ENCODE data around the gene SYF2.
A peak's percentile ranks its signal among the peaks of the same experiment; 100 is the strongest.
"Not testable (repeated sequence)": the region's sequence is repeated elsewhere in the genome, so short reads cannot be mapped to it uniquely, and the experiment has no call there.

Gene SYF2

DNA sequence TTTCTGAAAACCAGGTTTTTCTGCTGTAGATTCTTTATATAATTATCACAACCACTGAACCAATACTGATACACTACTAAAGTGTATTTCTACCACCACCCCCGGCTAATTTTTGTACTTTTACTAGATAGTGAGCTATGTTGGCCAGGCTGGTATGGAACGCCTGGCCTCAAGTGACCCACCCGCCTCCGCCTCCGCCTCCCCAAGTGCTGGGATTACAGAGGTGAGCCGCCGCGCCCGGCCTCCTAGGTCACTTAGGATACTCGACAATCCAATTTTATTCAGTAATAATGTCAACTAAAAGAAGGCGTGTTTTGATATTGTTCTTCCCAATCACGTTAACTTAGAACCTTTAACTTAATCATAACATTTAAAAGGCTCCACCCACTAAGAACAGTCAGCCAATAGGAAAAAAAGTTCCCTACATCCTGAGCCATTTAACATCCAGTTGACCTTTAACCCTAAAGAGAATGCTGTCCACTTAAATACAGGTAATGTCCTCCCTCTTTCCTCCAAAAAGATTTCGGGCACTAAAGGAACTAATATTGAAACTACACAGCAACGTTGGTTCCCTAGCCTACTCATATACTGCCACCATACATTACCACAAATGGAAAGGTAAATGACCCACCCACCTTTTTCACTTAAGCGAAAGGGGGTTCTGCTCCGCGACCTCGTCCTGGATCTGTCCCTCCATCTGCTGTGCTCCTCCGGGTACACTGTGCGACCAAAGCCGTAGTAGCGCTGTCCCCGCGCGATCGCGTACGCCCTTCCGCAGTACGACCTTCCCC, 13.7 kb upstream of the SYF2 start:
- no peak for DNase-seq

DNA sequence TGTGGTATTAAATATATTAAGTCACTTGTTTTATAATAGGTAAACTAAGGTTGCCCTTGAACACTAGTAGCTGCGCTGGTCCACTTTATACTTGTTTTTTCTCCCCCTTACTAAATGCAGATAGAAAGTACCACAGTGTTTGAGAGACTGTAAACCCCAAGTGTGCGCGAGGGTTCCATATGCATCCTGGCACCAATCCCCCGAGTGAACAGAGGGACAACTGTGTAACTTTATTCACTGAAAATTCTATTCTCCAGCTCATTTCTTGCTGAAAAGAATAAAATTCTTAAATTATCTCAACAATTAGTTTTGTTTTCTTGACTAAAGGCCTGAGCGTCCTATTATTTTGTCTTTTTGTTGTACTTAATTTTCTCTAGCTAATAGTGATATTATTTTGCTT, 13.1 kb upstream of the SYF2 start:
- no peak for DNase-seq

DNA sequence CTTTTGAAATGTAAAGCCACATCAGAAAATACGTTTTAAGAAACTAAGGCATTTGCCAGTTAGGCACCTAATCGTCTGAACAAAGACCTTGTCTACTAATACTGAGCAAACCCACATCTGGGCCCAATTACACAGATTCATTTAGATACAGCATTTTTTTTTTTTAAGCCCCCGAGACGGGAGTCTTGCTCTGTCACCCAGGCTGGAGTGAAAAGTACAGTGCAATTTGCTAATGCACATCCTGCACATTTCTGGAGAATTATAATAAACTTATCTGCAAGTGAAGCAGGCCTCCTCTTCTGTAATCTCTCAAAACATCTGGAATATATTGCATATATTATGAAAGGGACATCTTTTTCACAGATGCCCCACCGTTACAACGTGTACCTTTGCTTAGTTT, 11.6 kb upstream of the SYF2 start:
- DNase-seq, result no peak

DNA sequence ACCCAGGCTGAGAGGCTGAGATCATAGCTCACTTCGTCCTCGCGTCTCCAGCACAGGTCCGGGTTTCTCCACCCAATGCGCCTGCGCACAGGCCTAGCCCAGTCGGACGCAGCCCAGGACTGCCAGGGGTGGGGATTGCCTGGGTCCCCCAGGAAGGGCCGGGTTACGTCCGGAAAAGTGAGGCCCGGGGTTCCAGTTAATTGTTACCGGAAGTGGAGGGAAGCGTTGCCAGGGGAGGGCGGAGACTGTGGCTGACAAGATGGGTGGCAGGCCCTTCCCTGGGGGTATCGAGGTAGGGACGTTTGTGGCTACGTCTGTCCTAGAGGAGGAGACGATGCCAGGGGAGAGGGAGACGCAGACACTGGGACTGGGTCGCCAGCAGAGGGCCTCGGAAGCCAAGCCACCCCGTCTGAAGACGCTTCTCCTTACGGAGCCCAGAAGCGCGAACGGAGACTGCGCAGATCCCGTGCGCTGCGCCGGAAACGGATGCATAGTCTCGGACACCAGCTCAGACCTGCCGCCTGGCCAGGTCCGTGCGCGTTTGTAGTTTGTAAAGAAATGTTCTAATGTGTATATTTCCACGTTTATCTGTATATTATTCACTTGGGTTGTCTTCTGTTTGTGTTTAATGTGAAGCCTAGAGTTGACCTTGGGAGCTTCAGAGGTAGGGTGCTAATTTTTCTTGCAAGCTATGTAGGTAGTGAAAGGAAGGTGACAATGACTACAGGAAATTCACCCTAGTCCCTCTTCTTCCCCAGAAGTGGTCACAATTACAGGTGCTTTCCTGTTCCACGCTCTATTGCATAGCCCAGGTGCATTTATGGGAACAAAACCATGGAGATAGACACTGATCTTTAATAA, 7.6 kb upstream of the SYF2 start:
- peak; percentile 69 for DNase-seq

DNA sequence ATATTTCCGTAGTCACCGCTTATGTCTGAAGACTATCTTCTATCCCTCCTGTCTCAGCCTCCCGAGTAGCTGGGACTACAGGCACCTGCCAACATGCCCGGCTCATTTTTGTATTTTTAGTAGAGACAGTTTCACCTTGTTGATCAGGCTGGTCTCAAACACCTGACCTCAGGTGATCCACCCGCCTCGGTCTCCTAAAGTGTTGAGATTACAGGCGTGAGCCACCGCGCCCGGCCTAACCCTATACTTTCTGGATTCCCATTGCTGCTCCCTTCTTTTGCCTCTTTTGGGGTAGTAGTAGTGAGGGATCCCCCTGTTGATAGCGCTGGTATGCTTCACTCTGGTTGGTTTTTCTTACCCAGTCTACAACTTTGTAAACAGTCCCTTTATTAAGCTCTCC, 5.7 kb upstream of the SYF2 start:
- no peak for DNase-seq

DNA sequence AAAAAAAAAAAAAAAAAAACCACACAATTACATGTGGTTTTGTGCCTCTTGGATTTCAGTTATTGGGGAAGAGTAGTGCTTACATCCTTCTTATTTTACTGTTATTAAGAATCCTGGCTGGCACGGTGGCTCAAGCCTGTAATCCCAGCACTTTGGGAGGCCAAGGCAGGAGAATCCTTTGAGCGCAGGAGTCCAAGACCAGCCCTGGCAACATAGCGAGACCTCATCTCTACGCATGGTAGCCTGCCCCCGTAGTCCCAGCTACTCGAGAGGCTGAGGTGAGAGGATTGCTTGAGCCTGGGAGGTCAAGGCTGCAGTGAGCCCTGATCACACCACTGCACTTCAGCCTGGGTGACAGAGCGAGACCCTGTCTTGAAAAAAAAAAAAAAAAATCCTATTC, 4.0 kb upstream of the SYF2 start:
- not testable (repeated sequence) for DNase-seq

DNA sequence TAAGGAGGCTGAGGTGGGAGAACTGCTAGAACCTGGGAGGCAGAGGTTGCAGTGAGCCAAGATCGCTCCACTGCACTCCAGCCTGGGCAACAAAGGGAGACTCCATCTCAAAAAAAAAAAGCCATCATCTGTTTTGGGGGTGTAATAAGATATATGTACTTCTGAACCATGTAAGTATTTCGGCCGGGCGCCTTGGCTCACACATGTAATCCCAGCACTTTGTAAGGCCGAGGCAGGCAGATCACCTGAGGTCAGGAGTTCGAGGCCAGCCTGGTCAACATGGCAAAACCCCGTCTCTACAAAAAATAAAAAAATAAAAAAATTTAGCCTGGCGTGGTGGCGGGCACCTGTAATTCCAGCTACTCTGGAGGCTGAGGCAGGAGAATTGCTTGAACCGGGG, 3.1 kb upstream of the SYF2 start:
- DNase-seq, result not testable (repeated sequence)

DNA sequence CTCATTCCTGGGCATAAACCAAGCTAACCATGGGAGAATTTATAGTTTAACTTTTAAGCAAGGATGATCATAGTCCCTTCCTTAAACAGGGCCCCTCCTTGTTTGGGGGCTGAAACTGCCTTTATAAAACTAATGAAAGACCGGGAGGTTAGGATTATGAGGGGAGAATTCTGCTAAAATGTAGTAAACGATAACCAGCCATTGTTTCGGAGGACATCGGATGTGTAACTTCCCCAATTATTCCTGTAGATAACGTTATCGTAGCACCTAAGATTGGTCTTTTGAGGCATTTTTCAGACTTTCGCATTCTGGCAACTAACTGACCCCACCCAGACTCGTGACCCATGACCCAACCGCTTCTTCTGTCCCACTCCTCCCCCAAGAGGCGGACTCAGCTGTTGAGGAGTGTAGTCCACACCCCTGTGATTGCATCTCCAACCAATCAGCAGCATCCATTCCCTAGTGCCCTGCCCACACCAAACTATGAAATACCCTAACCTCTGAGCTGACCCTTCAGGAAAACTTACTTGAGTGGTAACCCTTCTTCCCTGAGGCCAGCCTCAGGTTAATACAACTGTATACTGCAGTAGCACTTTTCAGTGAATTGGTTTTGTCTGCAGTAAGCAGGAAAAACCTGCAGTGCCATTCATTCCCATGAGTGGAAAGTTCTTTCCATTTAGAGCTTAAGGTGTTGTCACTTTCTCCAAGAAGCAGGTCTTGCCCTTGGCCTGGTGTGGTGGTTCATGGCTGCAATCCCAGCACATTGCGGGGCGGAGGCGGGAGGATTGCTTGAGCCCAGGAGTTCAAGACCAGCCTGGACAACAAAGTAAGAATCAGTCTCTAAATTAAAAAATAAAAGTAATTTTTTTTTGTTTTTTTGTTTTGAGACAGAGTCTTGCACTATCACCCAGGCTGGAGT, 823 bp upstream of the SYF2 start:
- no peak for DNase-seq

DNA sequence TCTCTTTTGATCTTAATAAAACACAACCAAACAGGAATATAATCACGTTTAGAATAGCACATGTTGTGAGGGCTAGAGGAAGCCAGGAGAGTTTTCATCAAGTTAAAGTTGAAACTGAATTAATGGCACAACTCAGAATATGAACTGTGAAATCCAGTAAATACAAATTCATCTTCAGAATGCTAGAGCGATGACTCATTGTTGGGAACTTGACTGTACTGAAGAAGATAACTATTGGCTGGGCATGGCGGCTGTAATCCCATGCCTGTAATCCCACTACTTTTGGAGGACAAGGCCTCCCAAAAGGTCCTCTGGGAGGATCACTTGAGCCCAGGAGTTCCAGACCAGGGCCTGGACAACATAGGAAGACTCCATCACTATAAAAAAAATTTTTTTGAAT, 8.8 kb downstream of the SYF2 start:
- no peak for DNase-seq

DNA sequence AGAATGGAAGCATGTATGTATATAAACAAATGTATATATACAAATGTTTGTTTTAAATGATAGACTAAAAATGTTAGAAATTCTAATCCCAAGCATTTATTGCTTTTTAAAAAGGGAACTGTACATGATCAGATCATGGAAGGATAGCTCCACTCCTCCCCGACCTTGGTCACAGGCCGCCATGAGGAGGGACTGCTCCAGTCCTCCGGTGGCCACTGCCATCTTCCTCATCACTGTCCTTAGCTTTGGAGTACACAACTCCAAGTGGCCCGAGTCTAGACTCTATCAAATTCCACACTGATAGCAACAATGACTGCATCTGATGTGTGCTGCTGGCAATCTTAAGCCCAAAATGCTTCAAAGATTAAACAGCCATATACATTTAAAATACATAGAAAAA, 9.7 kb downstream of the SYF2 start:
- DNase-seq, result no peak

DNA sequence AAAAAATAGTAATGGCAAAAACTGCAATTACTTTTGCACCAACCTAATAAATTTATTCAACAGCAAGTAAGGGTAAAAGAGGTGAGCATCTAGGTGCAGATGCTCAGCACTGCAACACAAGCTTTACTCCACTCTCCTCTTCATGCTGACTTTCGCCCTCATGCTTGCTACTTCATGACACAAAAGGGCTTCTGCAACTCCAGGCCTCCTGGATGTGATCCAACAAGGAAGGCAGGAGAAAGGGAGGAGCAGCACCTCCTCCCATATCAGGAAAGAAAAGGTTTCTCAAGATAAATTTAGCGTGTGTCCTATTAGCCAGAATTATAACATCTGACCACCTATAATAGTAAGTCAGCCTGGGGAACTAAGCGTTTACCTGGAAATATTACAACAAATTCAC, 11.6 kb downstream of the SYF2 start:
- DNase-seq, result no peak

DNA sequence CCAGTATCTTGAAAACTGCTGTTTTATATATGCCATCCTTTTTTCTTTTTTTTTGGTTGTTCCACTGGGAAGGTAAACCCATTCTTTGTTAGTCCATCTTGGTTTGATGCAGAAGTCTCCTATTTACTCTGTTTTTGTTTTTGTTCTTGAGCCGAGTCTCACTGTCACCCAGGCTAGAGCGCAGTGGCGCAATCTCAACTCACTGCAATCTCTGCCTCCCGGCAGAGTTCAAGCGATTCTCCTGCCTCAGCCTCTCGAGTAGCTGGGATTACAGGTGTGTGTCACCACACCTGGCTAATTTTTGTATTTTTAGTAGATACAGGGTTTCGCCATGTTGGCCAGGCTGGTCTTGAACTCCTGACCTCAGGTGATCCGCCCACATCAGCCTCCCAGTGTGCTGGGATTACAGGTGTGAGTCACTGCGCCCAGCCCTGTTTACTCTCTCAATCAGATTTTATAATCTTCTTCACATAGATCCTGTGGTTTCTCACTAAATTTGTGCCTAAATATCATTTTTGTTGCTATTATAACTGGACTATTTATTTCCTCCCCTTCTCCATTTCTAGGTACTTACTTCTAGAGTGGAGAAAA, 12.5 kb downstream of the SYF2 start:
- DNase-seq, result no peak

DNA sequence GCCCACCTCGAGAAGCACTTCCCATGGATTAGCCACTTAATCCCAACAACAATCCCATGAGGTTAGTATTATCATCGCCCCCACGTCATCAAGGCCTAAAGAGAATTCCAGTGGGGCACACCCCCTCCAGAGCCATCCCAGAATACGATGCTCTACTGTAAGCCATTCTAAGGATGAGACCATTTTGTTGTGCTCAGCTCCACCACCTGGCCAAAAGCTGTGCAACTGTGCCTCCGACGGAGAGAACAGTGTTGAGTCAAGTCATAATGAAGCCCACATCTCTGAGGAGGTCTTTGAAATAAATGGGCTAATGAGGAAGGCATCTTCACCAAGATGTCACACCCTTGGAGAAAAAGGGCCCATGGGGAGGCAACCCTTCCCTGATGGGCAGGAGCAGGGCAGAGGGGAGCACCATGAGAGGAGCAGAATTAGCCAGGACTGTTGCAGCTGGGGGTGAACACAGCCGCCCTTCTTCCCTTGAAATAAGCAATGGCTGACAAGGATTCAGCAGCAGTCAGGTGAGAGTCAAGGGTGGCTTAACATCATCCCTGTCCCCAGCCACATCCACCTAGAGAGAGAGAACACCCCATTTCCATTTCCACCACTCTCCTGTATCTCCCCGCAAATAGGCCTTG, 14.6 kb downstream of the SYF2 start:
- no peak for DNase-seq

DNA sequence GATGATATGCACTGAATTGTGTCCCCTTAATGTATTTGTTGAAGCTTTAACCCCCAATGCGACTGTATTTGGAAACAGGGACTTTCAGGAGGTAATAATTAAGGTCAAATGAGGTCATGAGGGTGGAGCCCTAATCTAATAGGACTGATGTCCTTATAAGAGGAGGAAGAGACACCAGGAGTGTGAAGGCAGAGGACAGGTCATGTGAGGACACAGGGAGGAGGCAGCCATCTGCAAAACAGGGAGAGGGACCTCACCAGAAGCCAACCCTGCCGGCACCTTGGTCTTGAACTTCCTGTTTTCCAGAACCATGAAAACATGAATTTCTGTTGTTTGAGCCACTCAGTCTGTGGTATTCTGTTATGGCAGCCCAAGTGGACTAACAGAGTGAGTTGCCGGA, 15.3 kb downstream of the SYF2 start:
- DNase-seq, result no peak

DNA sequence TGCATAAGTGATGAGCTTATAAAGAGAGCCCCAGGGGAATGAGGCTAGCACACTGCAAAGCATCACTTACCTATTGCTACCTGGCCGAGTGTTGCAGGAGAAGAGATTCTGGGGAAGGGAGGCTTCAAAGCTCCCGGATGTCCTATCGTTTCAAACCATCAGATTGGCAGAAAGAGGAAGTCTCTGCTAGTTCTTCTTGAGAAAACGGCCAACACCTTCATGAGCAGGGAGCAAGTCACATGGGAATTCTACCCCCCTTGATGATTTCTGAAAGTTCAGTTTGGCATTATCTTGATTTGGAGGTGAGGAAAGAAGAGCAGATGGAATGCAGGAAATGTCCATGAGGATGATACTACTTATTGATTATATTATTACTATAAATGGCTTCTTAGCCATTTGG, 16.2 kb downstream of the SYF2 start:
- no peak for DNase-seq

DNA sequence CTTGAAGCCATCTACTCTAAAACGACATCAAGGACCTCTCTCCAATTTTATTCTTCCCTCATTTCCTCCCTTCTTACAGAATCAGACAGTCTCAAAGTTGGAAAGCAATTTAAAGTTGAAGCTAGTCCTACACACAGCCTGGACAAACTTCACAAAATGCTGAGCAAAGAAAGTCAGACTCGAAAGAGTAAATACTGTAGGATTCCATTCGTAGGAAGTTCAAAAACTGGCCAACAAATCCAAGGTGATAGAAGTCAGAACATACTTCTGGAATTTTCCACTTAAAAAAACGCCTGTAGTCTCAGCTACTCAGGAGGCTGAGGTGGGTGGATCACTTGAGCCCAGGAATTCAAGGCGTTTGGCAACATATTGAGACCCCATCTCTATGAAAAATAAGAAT, 19.6 kb downstream of the SYF2 start:
- DNase-seq, result no peak

DNA sequence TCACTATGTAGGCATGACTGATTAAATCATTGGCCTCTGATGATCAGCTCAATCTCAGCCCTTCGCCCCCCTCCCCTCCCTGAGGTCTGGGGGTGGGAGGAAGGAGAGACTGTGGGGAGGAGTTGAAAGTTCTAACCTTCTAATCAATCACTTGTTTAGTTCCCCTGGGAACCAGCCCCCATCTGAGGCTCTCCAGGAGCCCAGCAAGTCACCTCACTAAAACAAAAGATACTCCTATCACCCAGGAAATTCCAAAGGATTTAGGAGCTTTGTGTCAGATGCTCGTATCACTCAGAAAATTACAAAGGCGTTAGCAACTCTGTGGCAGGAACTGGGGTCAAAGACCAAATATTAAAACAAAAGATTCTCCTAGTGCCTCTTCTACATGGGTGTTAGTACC, 21.6 kb downstream of the SYF2 start:
- no peak for DNase-seq

DNA sequence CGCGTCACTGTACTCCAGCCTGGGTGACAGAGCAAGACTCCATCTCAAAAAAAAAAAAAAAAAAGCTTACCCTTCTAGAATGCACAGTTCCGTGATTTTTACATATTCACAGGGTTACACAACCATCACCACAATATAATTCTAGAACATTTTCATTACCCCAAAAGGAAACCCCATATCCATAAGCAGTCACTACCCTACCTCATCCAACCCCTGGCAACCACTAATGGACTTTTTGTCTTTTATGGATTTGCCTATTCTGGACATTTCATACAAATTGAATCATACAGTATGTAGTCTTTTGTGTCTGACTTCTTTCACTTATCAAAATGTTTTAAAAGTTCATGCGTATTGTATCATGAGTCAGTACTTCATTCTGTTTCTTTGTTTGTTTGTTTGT, 22.8 kb downstream of the SYF2 start:
- no peak for DNase-seq

DNA sequence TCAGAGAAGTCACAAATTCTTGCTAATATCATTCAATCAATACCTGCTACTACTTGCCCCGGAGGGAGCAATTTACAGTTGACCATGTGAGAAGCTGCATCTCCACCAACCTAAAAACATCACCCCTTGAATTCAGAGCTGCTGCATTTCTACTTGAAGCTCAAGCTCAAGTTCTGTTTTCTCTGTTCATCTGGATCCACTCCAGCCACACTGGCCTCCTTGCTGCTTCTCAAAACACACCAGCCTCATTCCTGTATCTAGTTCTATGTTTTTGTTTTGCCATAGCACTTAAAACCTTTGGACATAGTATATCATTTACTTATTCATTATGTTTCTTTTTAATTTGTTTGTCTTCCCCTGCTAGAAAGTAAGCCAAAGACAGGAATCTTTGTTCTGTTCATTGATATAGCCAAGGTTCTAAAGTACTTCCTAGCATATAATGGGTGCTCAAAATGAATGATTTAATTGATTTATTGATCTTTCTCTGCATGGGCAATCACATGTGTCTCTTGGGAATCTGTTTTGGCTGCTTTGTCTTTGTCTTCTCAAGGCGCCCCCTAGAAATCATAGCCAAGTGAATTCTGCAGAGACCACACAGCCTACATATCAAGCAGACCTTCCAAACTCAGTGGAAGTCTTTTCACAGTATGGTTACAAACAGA, 23.6 kb downstream of the SYF2 start:
- DNase-seq, result no peak

DNA sequence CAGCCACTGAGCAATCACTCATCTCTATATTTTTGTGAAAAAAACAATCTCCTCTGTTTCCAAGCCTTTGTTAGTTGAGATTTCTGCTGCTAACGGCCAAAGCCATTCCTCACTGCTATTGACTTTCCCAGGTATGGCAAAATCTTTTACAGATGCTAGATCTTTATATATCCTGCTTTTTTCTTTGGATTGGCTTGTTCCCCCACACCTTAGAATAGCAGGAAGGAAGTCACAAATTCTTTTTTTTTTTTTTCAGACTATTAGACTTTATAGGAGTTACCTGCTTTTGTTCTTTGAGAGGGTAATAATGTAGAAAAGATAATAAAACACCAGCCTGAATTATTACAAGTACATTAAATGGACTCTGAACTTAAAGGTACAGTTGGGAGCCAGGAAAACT, 24.2 kb downstream of the SYF2 start:
- DNase-seq, result no peak

DNA sequence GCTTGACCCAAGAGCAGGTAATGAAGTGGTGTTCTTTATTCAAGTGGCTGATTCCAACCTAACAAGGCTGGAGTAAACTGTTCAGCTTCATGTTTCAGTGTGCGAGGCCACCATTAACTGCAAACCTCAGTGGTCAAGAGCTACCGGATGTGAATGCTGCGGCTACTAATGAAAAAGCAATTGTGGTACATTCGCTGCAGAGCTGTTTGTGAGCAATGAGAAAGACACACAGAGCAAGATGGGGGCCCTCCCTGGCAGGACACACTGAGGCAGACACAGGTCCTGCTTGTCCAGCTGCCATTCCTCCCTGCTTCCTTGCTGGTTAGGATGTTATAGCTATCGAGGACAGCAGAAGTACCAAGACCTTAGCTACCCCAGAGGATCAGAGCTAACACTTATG, 26.1 kb downstream of the SYF2 start:
- no peak for DNase-seq

DNA sequence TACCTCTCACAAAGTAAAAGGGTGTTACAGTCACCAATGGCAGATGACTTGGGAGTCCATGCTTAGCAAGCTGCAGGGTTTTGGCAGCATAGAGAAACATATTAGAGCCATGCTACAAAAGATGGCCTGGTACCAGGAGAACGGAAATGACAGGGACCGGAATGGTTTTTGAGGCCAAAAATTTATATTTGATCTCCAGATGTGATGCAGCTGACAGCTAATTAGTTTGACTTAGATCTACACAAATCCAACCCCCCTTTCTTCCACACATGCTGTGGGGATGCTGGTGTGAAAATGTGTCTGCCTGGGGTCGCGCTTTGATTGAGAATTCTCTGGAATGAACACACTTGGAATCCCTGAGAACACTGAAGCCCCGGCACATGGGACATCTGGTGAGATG, 26.5 kb downstream of the SYF2 start:
- DNase-seq, result no peak

All from NCI-H748 treated with DMSO at 0.1 percent for 48 hours (cell line).